Cardiac fibroblast (primary cell): ENCODE results near the gene PYURF.
"Not testable (repeated sequence)": the region's sequence is repeated elsewhere in the genome, so short reads cannot be mapped to it uniquely, and the experiment has no call there.

Source experiments
- DNase-seq, 2 donors: peaks; one replicate each; pipeline versions ENCODE4 v3.0.0 to v3.0.0-alpha.2; 2010; ENCODE audit warnings: low read depth in 2 of 2
- H3K4me3 ChIP-seq, 2 donors: replicated peaks in 1 of 2; 1 replicate in 1 of 2; 2 replicates in 1 of 2; pipeline ENCODE4 v1.5.1; 2011; ENCODE audit warnings: low read depth in 2 of 2, low read length in 2 of 2, mild to moderate bottlenecking in 2 of 2, moderate library complexity in 1 of 2
- CTCF ChIP-seq: IDR thresholded peaks from one replicate; pipeline ENCODE4 v1.5.1; 2011; ENCODE audit warnings: low read depth, mild to moderate bottlenecking, low read length, inconsistent platforms

PYURF gene, protein sequence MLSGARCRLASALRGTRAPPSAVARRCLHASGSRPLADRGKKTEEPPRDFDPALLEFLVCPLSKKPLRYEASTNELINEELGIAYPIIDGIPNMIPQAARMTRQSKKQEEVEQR

GRCh38 chr4:88523325-88524129 is at the start of gene PYURF:
TSS of gene PYURF (minus strand) at chr4:88523776. CDS start at chr4:88523700, 76 bp downstream.
- H3K4me3 ChIP-seq = peak within 1 kb of the TSS; percentile 89 to 91
- TF ChIP-seq CTCF = no peak
- DNase-seq = peak; percentile 95

DNA sequence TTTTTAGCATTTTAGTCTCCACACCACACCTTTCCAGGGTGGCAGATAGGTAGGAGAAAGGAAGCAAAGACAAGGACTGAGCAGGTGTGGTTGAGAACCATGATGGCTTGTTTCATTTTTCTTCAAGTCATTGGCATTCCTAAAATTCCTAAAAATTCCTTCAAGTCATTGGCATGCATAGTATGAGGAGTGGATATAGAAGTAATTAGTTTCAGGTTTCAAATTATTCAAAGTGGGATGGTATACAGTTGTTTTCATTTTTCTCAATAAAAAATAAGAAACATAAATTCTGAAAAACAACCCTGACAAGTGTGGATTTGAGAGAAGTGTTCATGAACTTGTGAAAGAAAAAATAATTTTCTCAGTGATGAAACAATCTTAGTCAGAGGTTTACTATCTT is 46.4 kb upstream of the PYURF start:
- TF ChIP-seq CTCF = no peak
- no peak for DNase-seq
- no peak overlapping the region for H3K4me3 ChIP-seq

DNA sequence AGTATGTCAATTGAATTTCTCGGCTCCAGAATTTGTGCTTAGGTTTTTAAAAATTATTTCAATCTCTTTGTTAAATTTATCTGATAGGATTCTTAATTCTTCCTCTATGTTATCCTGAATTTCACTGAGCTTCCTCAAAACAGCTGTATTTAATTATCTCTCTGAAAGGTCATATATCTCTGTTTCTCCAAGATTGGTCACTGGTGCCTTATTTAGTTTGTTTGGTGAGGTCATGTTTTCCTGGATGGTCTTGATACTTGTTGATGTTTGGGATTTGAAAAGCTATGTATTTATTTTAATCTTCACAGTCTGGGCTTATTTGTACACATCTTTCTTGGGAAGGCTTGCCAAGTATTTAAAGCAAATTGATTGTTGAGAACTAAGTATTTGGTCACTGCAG is 44.0 kb upstream of the PYURF start:
- no peak for TF ChIP-seq CTCF
- DNase-seq = no peak
- no peak overlapping the region for H3K4me3 ChIP-seq

GRCh38 chr4:88549815-88550214 is 26.2 kb upstream of the PYURF start:
- H3K4me3 ChIP-seq = no peak overlapping the region
- TF ChIP-seq CTCF = no peak
- no peak for DNase-seq

DNA sequence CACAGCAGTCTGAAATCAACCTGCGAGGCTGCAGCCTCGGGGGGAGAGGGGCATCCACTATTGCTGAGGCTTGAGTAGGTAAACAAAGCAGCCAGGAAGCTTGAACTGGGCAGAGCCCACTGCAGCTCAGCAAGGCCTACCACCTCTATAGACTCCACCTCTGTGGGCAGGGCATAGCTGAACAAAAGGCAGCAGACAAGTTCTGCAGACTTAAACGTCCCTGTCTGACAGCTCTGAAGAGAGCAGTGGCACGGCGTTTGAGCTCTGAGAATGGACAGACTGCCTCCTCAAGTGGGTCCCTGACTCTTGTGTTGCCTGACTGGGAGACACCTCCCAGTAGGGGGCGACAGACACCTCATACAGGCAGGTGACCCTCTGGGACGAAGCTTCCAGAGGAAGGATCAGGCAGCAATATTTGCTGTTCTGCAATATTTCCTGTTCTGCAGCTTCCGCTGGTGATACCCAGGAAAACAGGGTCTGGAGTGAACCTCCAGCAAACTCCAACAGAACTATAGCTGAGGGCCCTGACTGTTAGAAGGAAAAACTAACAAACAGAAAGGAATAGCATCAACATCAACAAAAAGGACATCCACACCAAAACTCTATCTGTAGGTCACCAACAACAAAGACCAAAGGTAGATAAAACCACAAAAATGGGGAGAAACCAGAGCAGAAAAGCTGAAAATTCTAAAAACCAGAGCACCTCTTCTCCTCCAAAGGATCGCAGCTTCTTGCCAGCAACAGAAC is 15.9 kb upstream of the PYURF start:
- DNase-seq = peak; percentile 71 to 77
- H3K4me3 ChIP-seq = not testable (repeated sequence)
- TF ChIP-seq CTCF = peak; percentile 68

GRCh38 chr4:88537709-88538108 is 14.1 kb upstream of the PYURF start:
- no peak for TF ChIP-seq CTCF
- no peak overlapping the region for H3K4me3 ChIP-seq
- DNase-seq = no peak
